COLO668 (cell line): Measurements from ENCODE around the gene EVL.

Source experiments
- DNase-seq: peaks from one replicate; lab custom pipeline; 2025; ENCODE audit not compliant: unreplicated experiment; lab: John Stamatoyannopoulos, UW

Gene EVL

DNA sequence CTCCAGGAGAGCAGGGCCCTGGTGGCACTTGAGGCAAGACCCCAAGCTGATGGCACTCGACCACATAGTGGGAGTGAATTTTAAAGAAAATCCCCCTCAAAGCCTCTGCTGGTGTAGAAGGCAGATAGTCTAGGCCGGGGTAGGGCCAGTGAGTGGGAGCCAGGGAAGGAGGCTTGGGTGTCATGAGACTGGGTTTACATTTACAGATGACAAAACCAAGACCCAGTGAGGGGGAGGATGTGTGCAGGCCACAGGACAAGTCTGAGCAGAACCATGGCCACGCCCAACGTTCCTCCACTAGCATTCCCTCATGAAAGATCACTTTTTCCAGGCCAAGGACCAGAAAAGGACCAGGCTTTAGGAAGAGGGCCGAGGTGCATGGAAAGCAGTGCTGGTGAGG, 42.0 kb downstream of the EVL start:
- no peak for DNase-seq

DNA sequence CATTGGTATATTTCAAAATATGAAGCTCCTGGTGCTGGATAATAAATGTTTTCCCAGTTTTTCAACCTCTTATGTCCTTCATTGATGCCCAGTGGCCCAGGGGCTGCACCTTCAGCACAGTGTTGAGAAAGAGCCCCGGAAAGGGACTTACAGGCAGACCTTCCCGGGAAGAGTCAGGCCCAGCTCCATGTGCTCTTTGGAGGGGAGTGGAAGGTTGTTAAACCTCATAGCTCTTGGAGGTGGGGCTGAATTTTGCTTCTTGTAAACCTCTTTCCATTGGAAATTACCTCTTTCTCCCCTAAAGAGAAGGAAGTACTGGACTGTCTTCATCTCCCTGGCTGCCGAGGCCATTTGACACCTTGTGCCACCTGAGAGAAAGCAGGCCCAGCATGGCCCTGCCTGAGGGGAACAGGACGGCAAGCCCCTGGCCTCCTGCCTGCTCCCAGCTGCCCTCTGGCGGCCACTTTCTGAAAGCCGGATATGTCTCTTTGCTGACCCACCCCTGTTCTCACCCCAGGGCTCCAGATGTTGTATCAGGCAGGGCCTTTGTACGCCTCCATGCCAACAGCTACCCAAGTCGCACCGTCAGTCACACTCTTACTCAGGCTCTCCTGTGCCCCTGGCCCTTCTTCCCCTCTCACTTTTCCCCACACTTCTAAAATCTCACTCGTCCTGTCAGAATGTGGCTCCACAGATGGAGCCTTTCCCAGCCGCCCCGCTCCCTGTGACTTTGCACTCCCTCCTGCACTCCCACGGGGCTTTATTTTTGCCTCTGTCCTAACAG, 43.0 kb downstream of the EVL start:
- peak; percentile 81 for DNase-seq

DNA sequence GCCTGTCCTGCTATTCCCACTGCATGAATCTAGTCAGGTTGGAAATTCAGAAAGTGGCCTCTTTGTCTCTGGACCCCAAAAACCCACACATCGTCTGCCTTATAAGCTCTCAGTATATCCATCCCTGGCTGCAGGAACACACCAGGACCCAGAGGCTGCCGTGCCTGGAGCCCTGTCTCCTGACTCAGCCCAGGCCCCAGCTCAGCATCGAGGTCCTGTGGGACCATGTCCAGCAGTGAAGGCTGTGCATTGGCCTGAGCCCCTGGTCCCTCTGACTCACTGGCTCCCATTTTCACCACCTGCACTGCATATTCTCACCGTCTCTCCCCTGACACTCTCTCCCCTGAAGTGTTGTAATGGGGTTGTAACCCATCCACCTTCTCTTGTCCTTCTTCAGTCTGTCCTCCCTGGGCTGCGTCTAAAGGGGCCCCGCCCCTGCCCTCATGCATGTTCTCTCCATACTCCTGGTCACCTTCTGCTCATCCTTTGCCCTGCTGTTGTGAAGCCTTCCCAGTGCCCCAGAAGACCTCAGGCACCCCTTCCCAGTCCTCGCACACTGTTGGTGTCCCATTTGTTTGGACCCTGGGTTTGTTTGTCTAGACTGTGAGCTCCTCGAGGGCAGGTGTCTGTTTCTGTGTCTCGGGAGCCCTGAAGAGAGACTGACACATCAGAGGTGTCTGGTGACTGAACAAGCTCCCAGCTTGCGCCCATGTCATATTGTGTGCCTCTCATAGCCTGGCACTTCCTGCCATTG, 43.8 kb downstream of the EVL start:
- DNase-seq, result no peak

DNA sequence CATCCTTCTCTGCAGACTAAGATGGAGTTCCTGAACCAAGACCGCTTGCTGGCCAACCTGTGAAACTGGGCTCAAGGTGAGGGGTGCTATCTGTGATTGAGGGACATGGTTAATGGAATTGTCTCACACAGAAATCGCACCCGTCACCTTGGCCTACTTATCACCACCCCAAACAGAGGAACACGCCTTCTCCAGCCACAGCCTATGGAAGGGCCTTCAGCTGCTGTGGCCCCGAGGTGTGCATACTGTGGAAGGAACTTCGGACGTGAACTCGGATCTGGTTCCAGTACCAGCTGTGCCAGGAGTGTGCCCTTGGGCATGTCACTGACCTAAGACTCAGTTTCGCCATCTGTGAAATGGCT, 44.4 kb downstream of the EVL start:
- DNase-seq, result no peak

DNA sequence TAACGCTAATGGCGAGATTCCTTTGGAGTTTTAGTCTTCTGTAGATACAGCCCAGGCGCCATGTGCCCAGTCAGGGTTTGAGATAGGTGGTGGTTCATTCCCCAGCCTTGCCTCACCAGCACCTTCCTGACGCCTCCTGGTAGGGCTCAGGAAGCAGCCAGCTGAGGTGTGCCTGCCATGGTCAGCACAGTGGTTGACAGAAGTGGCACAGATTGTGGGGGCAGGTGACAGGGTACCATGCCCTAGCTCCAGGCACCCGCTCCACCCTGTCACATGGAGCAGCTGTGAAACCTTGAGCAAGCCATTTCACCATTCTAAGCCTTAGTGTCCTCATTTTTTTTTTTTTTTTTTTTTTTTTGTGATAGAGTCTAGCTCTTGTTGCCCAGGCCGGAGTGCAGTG, 45.6 kb downstream of the EVL start:
- DNase-seq, result no peak

DNA sequence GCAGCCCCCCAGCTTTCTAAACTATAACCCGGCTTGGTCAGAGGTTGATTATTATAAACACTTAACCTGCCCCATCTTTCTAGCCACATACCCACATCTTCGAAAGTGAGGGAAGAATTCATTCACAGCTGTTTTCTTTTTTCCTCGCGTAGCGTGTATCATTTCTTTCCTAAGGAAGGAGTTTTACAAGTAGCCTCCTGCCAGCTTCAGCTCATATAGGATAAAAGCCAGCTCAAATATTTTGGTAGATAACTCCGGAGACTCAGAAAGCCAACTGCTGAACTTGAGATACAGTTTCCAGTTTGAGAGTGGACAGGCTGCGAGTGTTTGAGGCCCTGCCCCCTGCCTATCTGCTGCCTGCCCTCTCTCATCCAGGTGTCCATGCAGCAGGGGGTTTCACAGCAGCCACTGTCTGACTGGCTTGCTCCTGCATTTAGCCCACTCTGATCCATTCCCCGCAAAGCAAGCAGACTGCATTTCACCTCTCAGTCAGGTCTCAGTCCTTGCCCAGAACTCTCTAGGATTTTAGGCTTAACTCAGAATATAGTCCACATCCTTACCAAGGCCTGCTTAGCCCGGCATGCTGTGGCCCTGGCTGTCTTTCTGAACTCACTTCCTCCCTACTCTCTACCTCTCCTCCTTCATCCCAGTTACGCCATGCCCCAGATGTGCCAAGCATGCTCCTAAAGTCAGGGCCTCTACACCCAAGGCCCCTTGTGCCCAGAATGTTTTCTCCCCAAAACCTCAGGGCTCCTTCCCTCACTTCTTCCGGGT, 46.9 kb downstream of the EVL start:
- DNase-seq, result no peak

DNA sequence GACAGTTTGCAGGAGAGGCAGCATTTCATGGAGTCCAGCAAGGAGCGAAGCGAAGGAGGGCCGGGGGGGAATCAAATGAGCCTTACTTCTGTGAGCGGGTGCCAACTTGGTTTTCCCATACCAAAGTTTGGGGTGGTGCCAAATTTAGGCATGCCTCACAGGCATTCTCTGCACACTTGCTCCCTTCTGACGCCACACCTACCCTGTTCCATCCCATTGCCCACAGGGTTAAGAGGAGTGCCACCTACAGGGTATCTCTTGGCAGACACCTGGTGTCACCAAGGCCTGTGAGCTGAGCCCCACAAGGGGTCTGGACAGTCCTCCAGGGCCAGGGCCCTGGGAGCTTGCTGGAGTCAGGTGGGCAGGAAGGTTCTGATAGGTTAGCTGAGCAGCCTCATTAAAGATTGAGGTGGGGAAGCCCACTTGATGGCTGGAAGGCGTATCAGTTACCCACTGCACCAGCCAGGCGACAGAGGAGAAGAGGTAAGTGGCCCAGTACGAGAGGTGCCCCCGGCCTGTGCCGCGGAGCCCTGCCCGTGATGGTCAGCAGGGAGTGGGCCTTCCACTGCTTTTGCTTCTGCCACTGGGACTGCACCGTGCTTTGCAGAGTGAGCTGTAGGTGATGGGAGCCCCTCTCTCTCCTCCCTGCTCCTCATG, 49.0 kb downstream of the EVL start:
- DNase-seq, result no peak

DNA sequence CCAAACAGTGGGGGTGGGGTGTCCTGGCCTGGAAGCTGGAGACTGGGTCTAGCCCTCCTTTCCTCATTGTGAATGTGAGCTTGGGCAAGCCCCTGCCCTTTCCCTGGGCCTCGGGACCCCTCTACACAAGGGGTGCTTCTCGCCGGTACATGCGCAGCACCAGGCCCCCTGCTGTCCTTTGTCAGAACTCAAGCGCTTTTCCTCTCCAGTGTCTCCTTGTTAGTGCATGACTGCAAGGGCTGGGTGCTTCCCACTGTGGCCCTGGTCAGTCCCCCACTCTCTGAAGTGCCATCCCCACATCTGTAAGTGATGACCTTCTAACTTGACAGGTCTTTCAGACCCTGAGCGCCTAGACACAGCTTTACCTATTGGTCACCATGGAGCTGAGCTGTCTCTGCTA, 50.0 kb downstream of the EVL start:
- no peak for DNase-seq

DNA sequence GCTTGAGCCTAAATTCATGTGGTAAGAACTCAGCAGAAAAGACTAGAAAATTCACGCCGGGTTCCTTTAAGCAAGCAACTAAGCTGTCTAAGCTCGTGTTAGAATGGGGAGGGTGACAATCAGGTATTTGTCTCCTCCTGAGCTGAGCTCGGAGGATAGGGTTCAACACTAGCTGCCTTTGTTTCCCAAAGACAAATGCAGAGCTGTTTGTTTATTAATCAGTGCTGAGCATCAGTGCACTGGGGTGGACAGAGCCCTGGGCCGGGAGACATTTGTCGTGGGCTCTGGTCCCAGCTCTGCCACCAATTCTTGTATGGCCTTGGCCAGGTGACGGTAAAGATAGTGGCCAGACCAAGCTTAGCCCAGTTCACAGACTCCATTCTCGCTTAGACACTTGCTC, 50.5 kb downstream of the EVL start:
- no peak for DNase-seq

DNA sequence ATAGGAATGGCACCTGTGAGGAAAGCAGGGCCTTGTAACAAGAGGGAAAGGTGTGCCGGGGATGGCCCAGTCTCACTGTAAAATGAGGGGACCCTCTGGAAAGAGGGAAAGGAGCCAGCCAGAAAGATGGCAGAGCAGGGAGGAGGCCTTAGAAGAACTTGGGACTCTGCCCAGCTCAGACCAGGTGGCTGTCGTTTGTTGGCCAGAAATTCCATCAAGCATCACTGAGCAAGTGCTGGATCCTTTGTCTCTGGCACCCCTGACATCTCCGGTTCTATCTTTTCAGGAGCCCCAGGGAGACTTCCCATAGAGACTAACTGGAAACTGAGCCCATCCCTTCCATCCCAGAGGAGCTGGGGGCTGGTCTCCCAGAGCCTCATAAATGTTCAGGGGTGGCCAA, 50.9 kb downstream of the EVL start:
- DNase-seq, result no peak

DNA sequence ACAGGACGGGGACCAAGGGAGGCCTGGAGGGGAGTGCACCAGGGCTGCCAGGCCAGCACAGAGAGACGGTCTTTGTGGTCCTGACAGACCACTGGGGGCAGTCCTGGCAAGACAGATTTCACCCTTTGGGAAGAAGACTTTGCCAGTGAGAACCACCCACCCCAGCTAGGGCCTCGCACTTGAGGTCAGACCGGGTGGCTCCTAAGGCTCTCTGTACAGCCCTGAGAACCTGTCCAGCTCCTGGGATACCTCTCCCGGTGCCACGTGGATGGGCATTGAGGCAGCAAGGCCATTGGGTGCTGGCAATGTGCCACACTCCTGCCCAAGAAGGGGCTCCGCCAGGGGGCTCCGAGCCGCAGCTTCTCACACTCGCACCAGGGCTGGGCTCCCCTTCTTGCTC, 51.8 kb downstream of the EVL start:
- no peak for DNase-seq

DNA sequence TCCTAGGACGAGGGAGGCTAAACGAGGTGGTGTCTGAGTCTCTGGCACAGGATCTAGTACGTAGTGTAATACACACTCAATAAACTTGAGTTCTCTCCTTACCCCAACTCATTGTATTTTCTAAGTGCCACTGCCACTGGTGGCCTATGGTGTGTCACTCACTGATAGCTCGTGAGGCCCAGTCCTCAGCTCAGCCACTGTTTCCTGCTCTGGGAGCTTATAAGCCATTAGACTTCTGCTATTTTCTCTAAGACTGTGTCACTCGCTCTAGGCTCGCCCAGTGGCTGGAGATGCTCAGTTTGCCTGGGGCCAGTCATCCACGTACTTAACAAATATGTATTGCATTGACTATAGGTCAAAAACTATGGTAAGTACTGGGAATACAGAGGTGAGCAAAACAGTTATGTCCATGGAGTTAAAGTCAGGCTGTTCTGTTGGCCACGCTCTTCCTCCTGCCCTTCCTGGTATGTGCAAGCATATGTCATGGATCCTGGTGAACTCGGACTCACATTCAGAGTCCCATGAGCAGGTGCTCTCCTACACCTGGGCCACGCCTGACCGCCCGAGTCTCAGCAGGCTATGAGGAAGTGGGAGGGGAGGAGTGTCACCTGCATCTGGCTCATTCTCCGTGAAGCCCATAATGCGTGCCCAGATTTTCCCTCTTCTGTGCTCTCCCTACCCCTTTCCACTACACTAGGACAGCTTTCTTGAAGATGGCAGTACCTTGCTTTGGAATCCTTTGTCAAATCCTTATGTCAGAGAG, 52.6 kb downstream of the EVL start:
- peak; percentile 87 for DNase-seq

DNA sequence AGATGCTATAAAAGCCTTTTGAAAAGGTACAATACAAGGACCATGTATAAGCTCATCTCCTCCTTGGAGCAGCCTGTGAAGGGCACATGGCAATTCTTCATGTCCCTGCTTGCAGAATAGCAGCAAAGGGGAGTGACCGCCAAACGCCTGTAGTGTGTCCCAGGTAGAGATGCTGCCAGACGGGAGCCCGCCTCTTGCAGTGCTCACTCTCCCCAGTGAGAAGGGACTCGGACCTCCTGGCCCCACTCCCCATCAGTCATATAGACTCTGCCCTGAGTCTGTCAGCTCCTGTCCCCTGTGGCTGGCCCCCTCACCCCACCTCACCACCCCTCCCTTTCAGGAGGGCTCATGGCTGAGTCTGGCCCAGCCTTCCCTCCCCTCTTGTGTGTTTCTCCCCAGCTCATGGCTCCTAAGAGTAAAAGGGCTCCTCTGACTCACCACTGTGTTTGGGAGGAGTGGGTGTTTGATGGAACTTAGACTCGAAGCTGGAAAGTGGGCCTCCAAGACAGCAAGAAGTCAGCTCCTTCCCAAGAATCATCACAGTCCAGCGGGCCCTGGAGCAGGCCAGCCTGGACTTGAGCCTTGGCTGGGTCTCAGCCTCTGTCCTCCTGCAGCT, 53.3 kb downstream of the EVL start:
- no peak for DNase-seq

DNA sequence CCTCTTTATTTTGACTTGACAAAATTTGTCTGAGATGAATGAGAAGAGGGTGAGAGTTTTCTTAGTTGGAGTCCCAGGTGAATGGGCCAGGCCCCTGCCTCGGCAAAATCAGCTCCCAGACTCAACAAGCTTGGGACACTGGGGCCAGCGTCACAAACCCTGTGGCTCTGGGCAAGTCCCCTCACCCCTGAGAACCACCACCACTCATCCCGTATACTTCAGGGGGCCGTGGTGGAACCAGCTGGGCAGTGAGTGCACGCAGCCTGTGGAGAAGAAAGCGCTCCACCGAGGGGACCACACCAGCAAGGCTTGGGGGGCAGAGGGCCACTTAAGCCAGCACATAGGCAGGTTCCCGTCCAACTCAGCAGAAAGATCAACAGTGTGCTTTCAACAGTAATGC, 54.0 kb downstream of the EVL start:
- no peak for DNase-seq

DNA sequence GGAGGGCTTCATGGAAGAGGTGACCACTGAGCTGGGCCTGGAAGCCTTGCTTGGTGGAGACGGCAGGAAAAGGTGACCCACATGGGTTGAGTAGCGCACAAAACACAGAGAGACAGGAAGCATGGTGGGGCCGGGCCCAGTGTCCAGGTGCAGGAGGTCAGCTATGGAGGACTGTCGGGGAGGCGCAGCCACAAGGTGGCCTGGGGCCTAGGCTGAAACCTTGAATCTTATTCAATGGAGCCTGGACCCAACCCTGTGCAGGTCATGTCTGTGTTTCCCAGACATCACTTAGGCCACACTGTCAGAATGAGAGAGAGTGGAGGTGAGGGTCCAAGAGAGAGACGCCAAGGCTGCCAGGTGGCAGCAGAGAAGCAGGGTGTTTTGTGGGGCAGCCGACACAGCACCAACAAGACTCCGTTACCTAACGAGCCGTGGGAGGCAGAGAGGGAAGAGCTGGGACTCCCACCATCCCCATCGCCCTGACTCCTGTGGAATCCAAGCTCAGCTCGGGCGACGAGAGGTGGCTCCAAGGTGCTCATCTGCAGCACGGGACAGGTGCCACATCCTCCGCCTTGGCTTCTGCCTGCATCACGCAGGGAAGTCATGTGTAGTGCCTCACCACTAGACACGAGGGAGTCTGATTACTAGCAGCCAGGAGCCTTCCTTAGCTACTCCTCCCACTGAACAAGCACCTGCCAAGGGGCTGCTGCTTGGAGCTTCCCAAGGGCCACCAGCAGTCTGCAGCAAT, 55.5 kb downstream of the EVL start:
- DNase-seq, result no peak

DNA sequence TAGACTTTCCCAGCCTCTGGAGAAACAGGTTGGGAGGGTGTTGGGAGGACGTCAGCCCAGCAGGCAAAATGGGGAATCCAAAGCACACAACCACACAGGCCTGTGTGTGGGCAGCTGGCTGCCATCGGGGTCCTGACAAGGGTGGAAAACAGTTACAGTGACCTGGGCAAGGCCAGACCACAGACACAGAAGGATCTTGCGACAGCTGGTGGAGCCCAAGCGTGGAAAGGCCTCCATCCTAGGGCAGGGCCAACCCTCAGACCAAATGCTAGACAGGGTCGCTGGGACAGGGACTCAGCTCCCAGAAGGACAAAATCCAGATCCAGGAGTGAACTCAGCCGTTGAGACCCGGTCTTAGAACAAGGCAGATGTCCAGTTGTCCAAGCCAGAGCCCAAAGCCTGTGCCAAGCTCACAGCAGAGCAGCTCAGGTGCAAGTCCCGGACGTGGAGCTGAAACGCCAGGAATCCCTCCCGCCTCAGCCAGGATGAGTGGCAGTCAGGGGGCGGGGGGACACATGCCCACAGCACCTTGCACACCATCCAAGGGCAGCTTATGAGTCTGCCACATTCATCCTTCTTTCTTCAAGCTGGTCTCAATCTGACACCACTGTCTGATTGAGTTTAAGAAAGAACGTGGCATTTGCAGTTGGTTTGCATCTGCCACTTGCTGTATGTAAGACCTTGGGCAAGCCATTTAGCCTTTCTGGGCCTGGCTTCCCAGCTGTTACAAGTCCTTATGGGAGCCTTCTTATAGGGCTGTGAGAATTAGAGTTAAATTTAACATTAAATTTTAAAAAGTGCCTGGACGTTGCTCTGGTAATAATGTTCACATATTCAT, 56.6 kb downstream of the EVL start:
- DNase-seq, result no peak

DNA sequence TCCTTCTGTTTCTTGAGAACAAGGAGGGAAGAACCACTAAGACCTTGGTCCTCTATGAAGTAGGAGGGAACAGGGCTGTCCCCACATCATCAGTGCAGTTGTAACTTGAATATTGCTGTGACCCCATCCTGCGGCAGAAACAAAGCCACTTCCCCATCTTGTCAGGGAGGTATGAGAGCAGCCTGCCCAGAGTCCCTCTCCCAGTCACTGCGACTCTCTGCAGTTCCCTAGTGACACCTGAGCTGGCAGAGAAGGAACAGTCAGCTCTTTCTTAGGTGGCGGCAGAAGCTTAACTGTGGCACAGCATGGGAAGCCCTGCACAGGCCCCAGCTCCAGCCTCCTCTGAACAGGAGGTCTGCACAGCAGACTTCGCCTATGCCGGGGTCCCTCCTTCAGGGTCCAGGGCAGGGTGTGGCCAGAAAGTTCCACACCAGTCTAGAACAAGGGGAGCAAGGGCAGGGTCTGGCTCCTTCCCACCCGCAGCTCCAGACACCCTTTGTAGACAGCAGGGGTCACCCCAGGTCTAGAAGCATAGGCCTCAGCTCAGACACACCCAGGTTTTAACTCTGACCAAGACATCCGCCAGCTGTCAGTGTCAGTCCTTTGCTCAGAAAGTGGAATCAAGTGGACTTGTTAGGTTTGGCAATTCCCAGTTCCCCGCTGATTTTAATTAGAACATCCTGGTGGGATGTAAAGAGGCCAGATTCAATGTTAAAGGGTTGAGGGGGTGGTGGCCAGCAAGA, 57.4 kb downstream of the EVL start:
- no peak for DNase-seq

DNA sequence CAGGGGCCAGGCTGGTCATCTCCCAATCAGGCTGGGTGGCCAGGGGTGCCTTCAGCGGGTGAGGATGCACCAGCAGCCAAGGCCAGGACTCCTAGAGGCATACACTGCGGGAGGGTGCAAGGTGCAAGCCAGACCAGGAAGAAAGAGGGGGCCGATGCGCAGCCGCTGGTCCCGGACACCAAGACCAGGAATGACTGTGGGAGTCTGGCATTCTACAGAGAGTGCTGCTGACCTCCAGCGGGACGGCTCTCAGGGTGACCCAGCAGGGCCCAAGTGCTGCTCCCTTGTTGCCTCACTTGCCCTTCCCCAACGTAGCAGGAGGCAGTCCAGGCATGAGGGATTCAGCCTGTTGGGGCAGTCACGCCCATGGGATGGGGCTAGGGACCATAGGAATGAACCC, 58.4 kb downstream of the EVL start:
- no peak for DNase-seq
